Glomerular visceral epithelial cell (primary cell): ENCODE measurements around the gene RCC2.
"Not testable (repeated sequence)": the region's sequence is repeated elsewhere in the genome, so short reads cannot be mapped to it uniquely, and the experiment has no call there.

ENCODE experiments used
- DNase-seq: peaks from one replicate; pipeline ENCODE4 v3.0.0-alpha.2; 2016; ENCODE audit errors: extremely low spot score

RCC2 gene

DNA sequence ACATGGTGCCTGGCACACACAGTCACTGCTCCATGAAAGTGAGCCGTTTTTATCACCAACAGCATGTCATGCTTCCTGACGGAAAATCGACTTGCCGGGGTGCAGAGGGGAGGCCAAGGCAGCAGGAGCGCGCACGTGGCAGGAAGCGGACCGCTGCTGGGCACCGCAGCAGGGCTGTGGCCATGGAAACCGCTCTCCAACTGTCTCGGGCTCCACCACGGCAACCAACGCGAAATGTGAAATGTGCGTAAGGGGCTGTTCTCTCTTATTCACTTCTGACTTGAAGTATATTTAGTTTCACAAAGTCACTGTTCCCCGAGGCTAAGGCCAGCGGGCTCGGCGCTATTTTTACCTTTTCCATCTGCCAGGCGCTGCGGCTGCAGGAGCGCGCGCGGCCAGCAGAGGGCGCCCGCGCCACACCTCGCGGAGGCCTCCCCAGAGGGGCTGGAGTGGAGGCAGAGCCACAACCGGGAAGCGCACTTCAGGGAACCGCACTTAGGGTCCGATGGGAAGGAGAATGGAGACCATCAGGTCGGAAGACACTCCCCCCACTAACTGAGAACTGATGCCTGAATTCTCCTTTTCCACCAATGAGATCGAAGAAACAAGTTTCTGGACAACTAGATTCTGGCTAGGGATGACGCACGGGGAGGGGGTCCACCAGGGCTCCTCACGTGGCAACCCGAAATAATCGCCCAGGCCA, 19.7 kb downstream of the RCC2 start:
- DNase-seq: peak; percentile 37

GRCh38 chr1:17416389-17416788, 23.1 kb downstream of the RCC2 start:
- DNase-seq: no peak

GRCh38 chr1:17414022-17414421, 25.5 kb downstream of the RCC2 start:
- no peak for DNase-seq

- no peak for DNase-seq
Measured at GRCh38 chr1:17412093-17412870, 27.2 kb downstream of the RCC2 start.

GRCh38 chr1:17409391-17409811, 30.1 kb downstream of the RCC2 start:
- no peak for DNase-seq

GRCh38 chr1:17407786-17408514, 31.5 kb downstream of the RCC2 start:
- DNase-seq: not testable (repeated sequence)

GRCh38 chr1:17406760-17407475, 32.6 kb downstream of the RCC2 start:
- not testable (repeated sequence) for DNase-seq

- peak; percentile 69 for DNase-seq
Measured at GRCh38 chr1:17405898-17406759, 33.3 kb downstream of the RCC2 start.

- no peak for DNase-seq
Measured at GRCh38 chr1:17404820-17405219, 34.7 kb downstream of the RCC2 start.

GRCh38 chr1:17404034-17404684, 35.3 kb downstream of the RCC2 start:
- no peak for DNase-seq

- DNase-seq: no peak
Measured at GRCh38 chr1:17403081-17403480, 36.4 kb downstream of the RCC2 start.

- DNase-seq: no peak
Measured at GRCh38 chr1:17401841-17402240, 37.6 kb downstream of the RCC2 start.

DNA sequence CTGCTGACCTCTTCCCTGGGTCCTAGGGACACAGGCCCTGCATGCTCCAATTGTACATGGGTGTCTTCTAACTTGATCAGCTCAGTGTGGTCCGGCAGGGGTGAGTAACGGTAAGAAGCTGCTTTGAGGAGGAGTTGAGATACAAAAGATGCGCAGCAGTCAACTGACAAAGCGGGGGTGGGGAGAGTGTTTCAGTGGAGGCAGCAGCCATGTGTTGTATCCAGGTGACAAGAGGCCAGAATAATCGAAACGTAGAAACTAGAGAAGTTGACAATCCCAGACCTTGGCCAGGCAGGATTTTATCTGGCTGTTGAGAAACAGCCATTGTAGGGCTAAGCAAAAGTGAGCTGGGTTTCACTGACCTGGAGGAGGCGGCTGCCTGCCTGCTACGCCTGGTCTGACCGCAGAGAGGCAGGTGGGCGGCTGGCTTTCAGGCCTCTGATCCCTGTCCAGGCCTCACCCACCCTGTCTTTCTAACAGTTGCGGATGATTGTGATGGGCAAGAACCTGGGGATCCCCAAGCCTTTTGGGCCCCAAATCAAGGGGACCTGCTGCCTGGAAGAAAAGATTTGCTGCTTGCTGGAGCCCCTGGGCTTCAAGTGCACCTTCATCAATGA, 38.6 kb downstream of the RCC2 start:
- DNase-seq: no peak

DNA sequence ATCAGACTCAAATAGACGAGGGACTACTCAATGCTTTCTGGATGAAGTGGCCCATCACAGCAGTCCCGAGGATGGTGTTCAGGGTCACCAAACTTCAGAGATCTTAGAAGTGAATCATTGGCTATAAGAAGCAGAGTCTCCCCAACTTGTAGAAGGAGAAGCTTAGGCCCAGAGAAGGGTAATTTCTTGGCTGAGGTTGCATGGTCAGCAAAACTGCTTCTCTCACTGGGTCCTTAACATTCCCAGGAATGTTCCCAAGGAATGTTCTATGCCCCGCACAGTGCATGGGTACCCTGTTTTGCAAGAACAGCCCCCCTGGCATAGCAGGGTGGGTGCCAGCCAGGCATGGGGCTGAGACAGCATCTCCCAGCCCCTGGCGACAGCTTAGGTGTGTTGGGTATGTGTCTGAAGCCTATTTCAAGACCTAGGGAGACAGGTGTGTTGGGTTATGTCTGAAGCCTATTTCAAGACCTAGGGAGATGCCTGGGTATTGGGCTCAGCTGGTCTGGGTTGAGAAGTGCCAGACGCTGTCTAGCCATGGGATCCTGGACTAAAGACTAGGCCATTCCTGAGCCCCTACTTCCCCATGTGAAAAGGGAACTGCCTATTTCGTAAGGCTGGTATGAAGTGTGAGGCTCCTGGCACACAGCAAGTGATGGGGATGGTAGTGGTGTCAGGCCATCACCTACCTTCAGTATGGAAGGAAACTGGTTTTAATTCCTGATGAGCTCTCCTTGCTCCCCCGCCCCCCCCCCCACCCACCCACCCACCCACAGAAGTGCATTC, 41.4 kb downstream of the RCC2 start:
- DNase-seq: no peak

GRCh38 chr1:17393230-17393629, 46.2 kb downstream of the RCC2 start:
- DNase-seq: no peak

DNA sequence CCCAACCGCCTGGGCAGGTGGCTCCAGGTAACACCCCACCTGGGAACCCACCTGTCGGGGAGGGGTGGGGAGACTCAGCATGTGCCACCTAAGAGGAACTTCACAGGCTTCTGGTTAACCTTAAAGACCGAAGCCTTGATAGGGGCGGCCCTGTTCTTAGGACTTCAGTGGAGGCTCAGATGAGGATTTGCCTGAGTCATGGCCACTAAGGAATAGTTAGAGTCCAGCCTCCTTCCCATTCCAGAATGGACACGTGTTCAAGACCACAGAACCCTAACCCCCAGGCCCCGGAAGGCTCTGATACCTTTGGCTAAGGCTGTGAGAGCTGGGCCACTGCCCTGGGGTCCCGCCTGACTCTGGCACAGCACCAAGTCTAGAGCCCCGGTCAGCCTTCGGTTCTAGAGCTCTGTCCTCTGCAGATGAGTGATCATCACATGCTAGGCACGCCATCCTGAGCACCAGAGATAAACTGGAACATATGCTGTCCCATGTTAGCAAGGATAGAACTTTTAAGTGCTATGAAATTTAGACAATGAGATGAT, 47.2 kb downstream of the RCC2 start:
- no peak for DNase-seq

DNA sequence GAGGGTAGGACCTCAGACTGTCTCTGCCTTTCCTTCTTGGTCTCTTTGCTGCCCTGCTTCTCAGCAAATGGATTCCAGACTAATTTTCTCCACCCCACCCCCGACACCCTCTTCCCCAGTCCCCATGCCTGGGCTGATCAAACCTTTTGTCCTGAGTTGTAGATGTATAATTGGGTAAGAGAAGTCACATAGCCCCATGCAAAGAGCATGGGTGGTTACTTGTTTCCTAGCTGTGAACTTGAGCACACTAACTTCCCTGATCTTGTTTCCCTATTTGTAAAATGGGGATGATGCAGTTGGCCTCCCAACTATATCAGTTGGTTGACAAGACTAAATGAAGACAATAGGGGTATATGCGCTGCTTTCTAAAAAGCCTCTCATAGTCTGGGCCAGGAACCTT, 58.3 kb downstream of the RCC2 start:
- no peak for DNase-seq

DNA sequence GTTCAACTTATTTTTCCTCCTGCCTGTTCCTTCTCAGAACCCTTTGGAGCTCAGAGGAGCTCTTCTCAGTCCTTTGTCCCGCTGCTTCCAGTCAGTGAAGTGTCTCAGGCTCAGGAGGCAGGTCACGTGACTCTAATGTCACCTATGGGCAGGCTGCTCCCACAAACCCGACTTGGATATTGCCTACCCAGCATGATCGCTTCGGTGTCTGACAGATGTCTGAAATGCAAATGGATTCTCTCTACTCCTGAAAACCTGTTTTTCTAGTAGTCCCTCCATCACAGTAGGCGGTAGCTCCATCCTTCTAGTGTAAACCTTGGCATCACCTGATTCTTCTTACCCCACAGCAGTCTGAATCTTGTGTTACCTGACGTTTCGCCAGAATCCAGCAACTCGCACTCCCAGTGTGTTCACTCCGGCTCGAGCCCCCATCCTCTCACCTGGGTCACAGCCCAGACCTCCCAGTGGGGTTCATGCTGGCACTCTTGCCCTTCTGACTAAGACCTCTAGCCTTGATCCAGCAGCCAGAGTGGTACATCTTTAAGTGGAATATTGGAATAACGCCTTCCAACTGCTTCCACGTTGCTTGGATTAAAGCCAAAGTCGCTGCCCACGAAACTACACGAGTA, 62.0 kb downstream of the RCC2 start:
- no peak for DNase-seq
